Caco-2 (cell line): ENCODE results near the gene PLXNA4. TPM values are rescaled to one million over a fixed set of nuclear protein-coding genes. Genes with fewer than 3 reads are reported as not detected.

Source experiments
- BruUV-seq: library from RNA; stranded (reverse); fragments of 400-500 nt; replicated peaks from 2 replicates; lab custom pipeline; 2021; lab: Mats Ljungman, UMichigan
- CTCF ChIA-PET: fragments of 300-600 bp; sonication (Branson Sonifier 250); formaldehyde crosslinking; loops from one replicate; lab custom pipeline; 2022; ENCODE audit warnings: antibody characterized with exemption; lab: Charles Lee
- POLR2A ChIA-PET: fragments of 300-600 bp; sonication (Branson Sonifier 250); formaldehyde crosslinking; loops from one replicate; lab custom pipeline; 2022; ENCODE audit warnings: antibody characterized with exemption; lab: Charles Lee
- DNase-seq, 2 experiments: peaks; one replicate each; pipeline versions ENCODE4 v3.0.0 to v3.0.0-alpha.2; 2020 to 2022
- H3K27me3 ChIP-seq: replicated peaks from 2 replicates; pipeline ENCODE4 v1.6.0; 2011; ENCODE audit warnings: low read length; ENCODE audit not compliant: control insufficient read depth, insufficient read depth
- H3K36me3 ChIP-seq: 2 replicates; pipeline ENCODE4 v1.5.1; 2011; ENCODE audit warnings: low read length; ENCODE audit not compliant: control insufficient read depth, insufficient read depth
- H3K4me1 ChIP-seq: fragments of 250-450 bp; sonication (Bioruptor Pico); 2 replicates; pipeline ENCODE4 v1.5.1; 2020; ENCODE audit warnings: mild to moderate bottlenecking
- H3K4me3 ChIP-seq: 2 replicates; pipeline ENCODE4 v1.5.1; 2011; ENCODE audit warnings: low read depth, mild to moderate bottlenecking, control low read depth, low read length
- H3K9me3 ChIP-seq: fragments of 250-450 bp; sonication (Bioruptor Pico); 2 replicates; pipeline ENCODE4 v1.5.1; 2020; ENCODE audit warnings: mild to moderate bottlenecking, moderate library complexity
- H3K27ac Mint-ChIP-seq: one replicate; pipeline ENCODE4 v1.8.0; 2022; ENCODE audit warnings: mixed read lengths; ENCODE audit not compliant: unreplicated experiment
- H3K27me3 Mint-ChIP-seq: one replicate; pipeline ENCODE4 v1.8.0; 2022; ENCODE audit warnings: mixed read lengths; ENCODE audit not compliant: insufficient read depth, unreplicated experiment
- H3K36me3 Mint-ChIP-seq: one replicate; pipeline ENCODE4 v1.8.0; 2022; ENCODE audit warnings: mild to moderate bottlenecking, mixed read lengths; ENCODE audit not compliant: insufficient read depth, unreplicated experiment
- H3K4me1 Mint-ChIP-seq: one replicate; pipeline ENCODE4 v1.8.0; 2022; ENCODE audit warnings: low read depth, mixed read lengths; ENCODE audit not compliant: unreplicated experiment
- H3K4me3 Mint-ChIP-seq: one replicate; pipeline ENCODE4 v1.8.0; 2022; ENCODE audit warnings: mild to moderate bottlenecking, moderate library complexity, mixed read lengths; ENCODE audit not compliant: unreplicated experiment
- H3K9me3 Mint-ChIP-seq: one replicate; pipeline ENCODE4 v1.8.0; 2022; ENCODE audit warnings: mixed read lengths; ENCODE audit not compliant: unreplicated experiment
- CTCF ChIP-seq, 2 experiments: fragments of 200-600 bp in 1 of 2; IDR thresholded peaks; 1 replicate in 1 of 2; 2 replicates in 1 of 2; pipeline versions ENCODE4 v1.5.1 to v1.8.0; 2011 to 2022; ENCODE audit warnings: antibody characterized with exemption in 1 of 2, control low read depth in 1 of 2, inconsistent platforms in 1 of 2, low read depth in 1 of 2, low read length in 1 of 2, mild to moderate bottlenecking in 1 of 2, moderate library complexity in 1 of 2; ENCODE audit not compliant: insufficient read depth in 1 of 2, severe bottlenecking in 1 of 2, unreplicated experiment in 1 of 2
- intact Hi-C: fragments of 100-400 bp; cut with micrococcal nuclease; formaldehyde crosslinking; loops from one replicate; pipeline ENCODE4 v1.10.0; 2022; ENCODE audit not compliant: unreplicated experiment
- total RNA-seq: library from RNA; stranded (reverse); gene quantifications from 2 replicates; pipeline ENCODE4 v1.2.3, GENCODE V29; 2022

Gene PLXNA4
- total RNA-seq, 1 experiment from 2014 or later = 0.43 TPM

GRCh38 chr7:132554446-132554845, 21.8 kb downstream of the PLXNA4 start:
- Histone ChIP-seq H3K4me3 (no peak overlapping the region), H3K4me1 (no peaks in the 10 kb centered on the region), H3K9me3 (no peaks in the 10 kb centered on the region), H3K27me3 (peaks cover 2% of the 10 kb centered on the region), H3K36me3 (no peaks in the 10 kb centered on the region)
- H3K27me3 Mint-ChIP-seq = peaks cover 12% of the 10 kb centered on the region
- H3K4me1 Mint-ChIP-seq = no peaks in the 10 kb centered on the region
- ChIA-PET CTCF (no interaction called here), POLR2A (no interaction called here)
- no peak for DNase-seq
- H3K9me3 Mint-ChIP-seq = no peaks in the 10 kb centered on the region
- BruUV-seq = no TSS peak
- H3K36me3 Mint-ChIP-seq = no peaks in the 10 kb centered on the region
- no peak overlapping the region for H3K27ac Mint-ChIP-seq
- intact Hi-C loops = no loop called here
- no peak overlapping the region for H3K4me3 Mint-ChIP-seq
- no peak for TF ChIP-seq CTCF (IDR thresholded peaks at IDR 0.05; ENCODE audit: insufficient read depth in 1 of 2, low read depth in 1 of 2, low read length in 1 of 2, severe bottlenecking in 1 of 2, unreplicated experiment in 1 of 2)

DNA sequence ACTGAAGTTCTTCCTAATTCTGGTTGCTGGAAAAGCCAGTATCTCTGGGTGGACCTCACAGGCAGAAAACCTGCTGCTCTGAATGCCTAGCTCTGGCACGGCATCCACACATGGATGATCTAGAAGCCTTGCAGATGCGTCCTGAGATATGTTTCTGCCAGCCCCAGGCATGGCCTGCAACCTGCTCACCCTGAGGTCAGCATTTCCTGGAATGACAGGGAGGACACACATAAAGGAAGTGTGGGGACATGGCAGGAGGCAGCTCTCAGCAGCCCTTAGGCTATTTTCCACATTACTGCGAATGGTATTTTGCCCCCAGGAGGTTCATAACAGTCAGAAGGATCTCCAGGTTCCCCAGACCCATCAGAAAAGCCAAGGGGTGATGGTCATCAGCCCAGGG, 23.2 kb downstream of the PLXNA4 start:
- H3K4me1 ChIP-seq = no peaks in the 10 kb centered on the region
- CTCF ChIA-PET = no interaction called here
- no peak overlapping the region for H3K4me3 ChIP-seq
- H3K4me3 Mint-ChIP-seq = no peak overlapping the region
- no peak for DNase-seq
- H3K9me3 ChIP-seq = no peaks in the 10 kb centered on the region
- POLR2A ChIA-PET = no interaction called here
- no peaks in the 10 kb centered on the region for H3K4me1 Mint-ChIP-seq
- no TSS peak for BruUV-seq
- peaks cover 12% of the 10 kb centered on the region for H3K27me3 Mint-ChIP-seq
- no peak overlapping the region for H3K27ac Mint-ChIP-seq
- no peak for TF ChIP-seq CTCF (IDR thresholded peaks at IDR 0.05; ENCODE audit: insufficient read depth in 1 of 2, low read depth in 1 of 2, low read length in 1 of 2, severe bottlenecking in 1 of 2, unreplicated experiment in 1 of 2)
- no peaks in the 10 kb centered on the region for H3K36me3 ChIP-seq
- intact Hi-C loops = no loop called here
- no peaks in the 10 kb centered on the region for H3K36me3 Mint-ChIP-seq
- peaks cover 2% of the 10 kb centered on the region for H3K27me3 ChIP-seq
- no peaks in the 10 kb centered on the region for H3K9me3 Mint-ChIP-seq

DNA sequence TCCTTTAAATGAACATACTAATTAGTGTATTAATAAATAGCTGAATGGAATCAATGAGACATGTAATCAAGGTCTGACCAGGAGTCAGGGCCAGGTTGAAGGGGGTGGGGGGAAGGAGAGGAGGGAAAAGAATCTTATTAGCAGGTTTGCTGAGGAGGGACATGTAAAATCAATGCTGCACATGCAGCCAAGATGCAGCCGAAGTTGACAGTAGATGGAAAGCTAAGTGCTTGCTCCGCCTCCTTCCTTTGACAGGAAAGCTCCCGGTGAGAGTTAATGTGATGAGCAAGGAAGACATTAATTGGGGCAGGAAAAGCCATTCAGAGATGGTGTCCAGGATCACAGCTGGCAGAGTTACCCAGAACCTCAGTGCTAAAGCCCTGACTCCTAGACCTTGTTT, 24.4 kb downstream of the PLXNA4 start:
- DNase-seq = no peak
- BruUV-seq = no TSS peak
- H3K4me3 ChIP-seq = no peak overlapping the region
- Mint-ChIP-seq H3K27ac (no peak overlapping the region), H3K4me1 (no peaks in the 10 kb centered on the region), H3K27me3 (peaks cover 16% of the 10 kb centered on the region), H3K9me3 (no peaks in the 10 kb centered on the region), H3K36me3 (no peaks in the 10 kb centered on the region), H3K4me3 (no peak overlapping the region)
- H3K36me3 ChIP-seq = no peaks in the 10 kb centered on the region
- H3K27me3 ChIP-seq = peaks cover 2% of the 10 kb centered on the region
- POLR2A ChIA-PET = no interaction called here
- intact Hi-C loops = no loop called here
- H3K4me1 ChIP-seq = no peaks in the 10 kb centered on the region
- CTCF ChIA-PET = no interaction called here
- no peak for TF ChIP-seq CTCF (IDR thresholded peaks at IDR 0.05; ENCODE audit: insufficient read depth in 1 of 2, low read depth in 1 of 2, low read length in 1 of 2, severe bottlenecking in 1 of 2, unreplicated experiment in 1 of 2)
- H3K9me3 ChIP-seq = no peaks in the 10 kb centered on the region
